NCI-H446 (cell line): ENCODE measurements around the gene GNAI1.

ENCODE experiments used
- DNase-seq, 2 experiments: peaks; one replicate each; lab custom pipeline; 2025; lab: John Stamatoyannopoulos, UW

GNAI1 gene

GRCh38 chr7:80253237-80253636 lies 118.6 kb downstream of the GNAI1 start:
- DNase-seq = no peak

GRCh38 chr7:80253653-80254052 lies 119.0 kb downstream of the GNAI1 start:
- no peak for DNase-seq

- no peak for DNase-seq
These were observed 121.0 kb downstream of the GNAI1 start for GRCh38 chr7:80255656-80256055.

GRCh38 chr7:80257756-80258155 lies 123.1 kb downstream of the GNAI1 start:
- DNase-seq = no peak

- no peak for DNase-seq
These were observed 126.0 kb downstream of the GNAI1 start for GRCh38 chr7:80260606-80261005.

- no peak for DNase-seq
These were observed 128.7 kb downstream of the GNAI1 start for GRCh38 chr7:80263333-80263732.

GRCh38 chr7:80263821-80264220 lies 129.2 kb downstream of the GNAI1 start:
- no peak for DNase-seq

GRCh38 chr7:80264769-80265495 lies 130.3 kb downstream of the GNAI1 start:
- no peak for DNase-seq

- no peak for DNase-seq
These were observed 138.1 kb downstream of the GNAI1 start for GRCh38 chr7:80272560-80273239.

GRCh38 chr7:80273327-80273726 lies 138.7 kb downstream of the GNAI1 start:
- peak in 1 of 2 experiments; percentile 7 for DNase-seq

GRCh38 chr7:80275192-80275605 lies 140.6 kb downstream of the GNAI1 start:
- no peak for DNase-seq
